Activated CD4-positive, alpha-beta T cell treated with anti-CD3 and anti-CD28 coated beads, Interleukin-2, amount 10 ng/mL, durations not matched to agents 7 days and 5 days (primary cell): ENCODE measurements around the gene ITPKC. TPM values are rescaled to one million over a fixed set of nuclear protein-coding genes. Genes with fewer than 3 reads are reported as not detected.
A peak's percentile ranks its signal among the peaks of the same experiment; 100 is the strongest.
"Not testable (repeated sequence)": the region's sequence is repeated elsewhere in the genome, so short reads cannot be mapped to it uniquely, and the experiment has no call there.

Experiments used
- CTCF ChIA-PET: fragments of 350-600 bp; sonication (Branson Sonifier 250); formaldehyde crosslinking; loops from one replicate; lab custom pipeline; 2021; ENCODE audit warnings: antibody characterized with exemption; lab: Charles Lee
- POLR2A ChIA-PET: fragments of 350-600 bp; sonication (Branson Sonifier 250); formaldehyde crosslinking; loops from one replicate; lab custom pipeline; 2021; ENCODE audit warnings: antibody characterized with exemption; lab: Charles Lee
- DNase-seq: peaks from one replicate; pipeline ENCODE4 v3.0.0-alpha.2; 2020
- H3K27ac Mint-ChIP-seq: one replicate; pipeline ENCODE4 v1.8.0; 2021; ENCODE audit warnings: mild to moderate bottlenecking, moderate library complexity, mixed read lengths
- H3K27me3 Mint-ChIP-seq: one replicate; pipeline ENCODE4 v1.8.0; 2021; ENCODE audit warnings: mixed read lengths
- H3K36me3 Mint-ChIP-seq: one replicate; pipeline ENCODE4 v1.8.0; 2021; ENCODE audit warnings: low read depth, mixed read lengths
- H3K4me1 Mint-ChIP-seq: one replicate; pipeline ENCODE4 v1.8.0; 2021; ENCODE audit warnings: mixed read lengths
- H3K4me3 Mint-ChIP-seq: one replicate; pipeline ENCODE4 v1.8.0; 2021; ENCODE audit warnings: mild to moderate bottlenecking, moderate library complexity, mixed read lengths
- H3K9me3 Mint-ChIP-seq: one replicate; pipeline ENCODE4 v1.8.0; 2021; ENCODE audit warnings: mixed read lengths
- total RNA-seq, 2 experiments: library from RNA; stranded (reverse); gene quantifications; one replicate each; pipeline ENCODE4 v1.2.3, GENCODE V29; 2021

ITPKC gene
- total RNA-seq, 2 experiments from 2014 or later = 4.8 TPM

DNA sequence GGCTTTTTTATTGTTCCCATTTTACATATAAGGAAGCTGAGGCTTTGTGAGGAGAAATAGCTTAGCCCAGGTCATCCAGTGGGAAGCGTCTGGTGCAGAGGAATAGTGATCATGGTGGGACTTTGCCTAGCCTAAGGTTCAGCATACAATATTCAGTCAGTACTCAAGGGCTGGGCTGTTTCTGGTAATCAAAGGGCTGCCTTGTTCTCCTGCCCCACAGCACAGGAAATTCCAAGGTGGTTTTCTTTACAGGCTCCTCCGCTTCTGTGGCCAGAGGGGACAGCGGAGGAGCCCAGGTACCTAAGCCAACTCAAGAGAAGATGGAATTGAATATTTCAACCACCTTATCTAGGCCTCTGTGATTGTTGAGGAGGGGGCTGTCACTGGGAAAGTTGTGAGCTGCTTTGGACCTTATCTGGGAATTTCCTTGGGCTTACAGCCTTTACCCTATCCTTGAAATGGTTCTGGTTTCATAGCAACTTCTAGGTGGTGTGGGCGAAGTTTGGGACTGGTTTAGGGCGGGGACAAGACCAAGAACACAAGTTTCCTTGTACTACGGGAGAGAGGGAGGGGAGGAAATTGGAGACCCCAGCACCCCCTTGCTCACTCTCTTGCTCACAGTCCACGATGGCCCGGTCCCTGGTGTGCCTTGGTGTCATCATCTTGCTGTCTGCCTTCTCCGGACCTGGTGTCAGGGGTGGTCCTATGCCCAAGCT is 58.2 kb downstream of the ITPKC start, which contains the start of gene MIA:
Gene MIA (plus strand): TSS at position 606 of the 716 bp plus-strand sequence. CDS start 22 bp downstream, at position 628.
- H3K36me3 Mint-ChIP-seq = peaks cover 25% of the 10 kb centered on the region

GRCh38 chr19:40775632-40776022 is 58.7 kb downstream of the ITPKC start:
- Mint-ChIP-seq H3K27me3 (no peaks in the 10 kb centered on the region), H3K4me1 (peaks cover 43% of the 10 kb centered on the region), H3K36me3 (peaks cover 27% of the 10 kb centered on the region), H3K4me3 (no peak overlapping the region), H3K27ac (peak overlapping the region; percentile 68), H3K9me3 (peaks cover 8% of the 10 kb centered on the region)
- no peak for DNase-seq
- CTCF ChIA-PET = interaction anchor here (1.0 kb wide), 1 partner anchor 354 kb away, joined by 3 read pairs; no protein-coding TSS in a partner anchor
- POLR2A ChIA-PET = no interaction called here

More for the DNA sequence above, 58.2 kb downstream of the ITPKC start, which contains the start of gene MIA:
- H3K9me3 Mint-ChIP-seq = peaks cover 8% of the 10 kb centered on the region
- peak within 1 kb of the TSS; percentile 68 for H3K27ac Mint-ChIP-seq
- POLR2A ChIA-PET = no interaction called here
- CTCF ChIA-PET = no interaction called here
- peaks cover 41% of the 10 kb centered on the region for H3K4me1 Mint-ChIP-seq
- no peak within 1 kb of the TSS for H3K4me3 Mint-ChIP-seq
- H3K27me3 Mint-ChIP-seq = no peaks in the 10 kb centered on the region
- no peak for DNase-seq

GRCh38 chr19:40776364-40776763 is 59.5 kb downstream of the ITPKC start:
- Mint-ChIP-seq H3K27ac (no peak overlapping the region), H3K4me3 (no peak overlapping the region), H3K27me3 (no peaks in the 10 kb centered on the region), H3K9me3 (peaks cover 3% of the 10 kb centered on the region), H3K4me1 (peaks cover 40% of the 10 kb centered on the region), H3K36me3 (peaks cover 24% of the 10 kb centered on the region)
- ChIA-PET CTCF (interaction anchor here (1.0 to 3.3 kb wide), 4 partner anchors 10 to 353 kb away, joined by 3 to 25 read pairs (median 13); no protein-coding TSS in a partner anchor), POLR2A (no interaction called here)
- no peak for DNase-seq

DNA sequence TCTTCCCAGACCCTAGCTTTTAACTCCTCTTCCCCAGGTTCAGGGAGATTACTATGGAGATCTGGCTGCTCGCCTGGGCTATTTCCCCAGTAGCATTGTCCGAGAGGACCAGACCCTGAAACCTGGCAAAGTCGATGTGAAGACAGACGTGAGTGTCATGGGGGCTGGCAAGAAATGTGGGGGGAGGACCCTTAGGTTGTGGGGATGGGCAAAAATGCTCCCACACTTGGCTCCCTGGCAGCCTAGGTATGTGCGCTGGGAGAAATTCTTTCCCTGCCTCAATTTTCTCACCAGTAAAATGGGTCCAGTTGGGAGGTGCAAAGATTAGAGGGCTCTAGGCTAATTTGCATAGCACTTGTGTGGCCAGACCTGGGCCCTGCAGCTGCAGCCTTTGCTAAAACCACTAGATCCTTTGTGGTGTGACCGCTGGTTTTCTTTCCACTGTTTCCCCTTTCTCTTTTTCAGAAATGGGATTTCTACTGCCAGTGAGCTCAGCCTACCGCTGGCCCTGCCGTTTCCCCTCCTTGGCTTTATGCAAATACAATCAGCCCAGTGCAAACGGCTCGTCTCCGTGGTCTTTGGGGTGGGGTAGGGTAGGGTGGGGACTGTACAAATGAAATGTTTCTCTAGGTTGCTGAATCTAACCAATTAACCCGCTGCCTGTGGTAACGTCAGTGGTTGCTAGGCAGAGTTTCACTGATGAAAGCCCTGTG is 60.2 kb downstream of the ITPKC start:
- DNase-seq = peak; percentile 96
- Mint-ChIP-seq H3K9me3 (no peaks in the 10 kb centered on the region), H3K4me1 (peaks cover 39% of the 10 kb centered on the region), H3K36me3 (peaks cover 25% of the 10 kb centered on the region), H3K27ac (peak overlapping the region; percentile 99), H3K27me3 (no peaks in the 10 kb centered on the region), H3K4me3 (peak overlapping the region; percentile 89)
- POLR2A ChIA-PET = interaction anchor here (0.5 to 2.6 kb wide), 6 partner anchors 10 to 69 kb away, joined by 3 to 10 read pairs (median 4); partner anchors contain the start of genes ACTMAP, COQ8B, EGLN2 and ITPKC
- CTCF ChIA-PET = interaction anchor here (1.2 to 3.3 kb wide), 9 partner anchors 11 to 143 kb away, joined by 4 to 25 read pairs (median 5); partner anchors contain the start of gene EGLN2

- Mint-ChIP-seq H3K27me3 (no peaks in the 10 kb centered on the region), H3K36me3 (peaks cover 27% of the 10 kb centered on the region), H3K9me3 (no peaks in the 10 kb centered on the region), H3K4me3 (peak overlapping the region; percentile 89), H3K27ac (peak overlapping the region; percentile 99), H3K4me1 (peaks cover 39% of the 10 kb centered on the region)
- ChIA-PET POLR2A (interaction anchor here (0.5 to 2.6 kb wide), 6 partner anchors 9 to 69 kb away, joined by 3 to 10 read pairs (median 4); partner anchors contain the start of genes ACTMAP, COQ8B, EGLN2 and ITPKC), CTCF (interaction anchor here (1.0 to 3.3 kb wide), 11 partner anchors 10 to 143 kb away, joined by 4 to 25 read pairs (median 5); partner anchors contain the start of gene EGLN2)
- no peak for DNase-seq
Measured at GRCh38 chr19:40777645-40777936, 60.7 kb downstream of the ITPKC start.

- Mint-ChIP-seq H3K4me3 (peak within 1 kb of the TSS; percentile 89), H3K27me3 (no peaks in the 10 kb centered on the region), H3K27ac (peak within 1 kb of the TSS; percentile 99), H3K9me3 (no peaks in the 10 kb centered on the region), H3K4me1 (peaks cover 39% of the 10 kb centered on the region), H3K36me3 (peaks cover 27% of the 10 kb centered on the region)
- CTCF ChIA-PET = interaction anchor here (1.0 to 3.3 kb wide), 11 partner anchors 9 to 144 kb away, joined by 4 to 25 read pairs (median 4); partner anchors contain the start of gene EGLN2
- POLR2A ChIA-PET = interaction anchor here (0.5 to 2.6 kb wide), 8 partner anchors 9 to 68 kb away, joined by 3 to 10 read pairs (median 4); partner anchors contain the start of genes ACTMAP, COQ8B, EGLN2 and ITPKC
- peak; percentile 100 for DNase-seq
Measured at GRCh38 chr19:40777937-40778705, 61.2 kb downstream of the ITPKC start, which contains the start of gene RAB4B. RAB4B (plus strand) TSS chr19:40778247; CDS start chr19:40778376, 129 bp downstream.

DNA sequence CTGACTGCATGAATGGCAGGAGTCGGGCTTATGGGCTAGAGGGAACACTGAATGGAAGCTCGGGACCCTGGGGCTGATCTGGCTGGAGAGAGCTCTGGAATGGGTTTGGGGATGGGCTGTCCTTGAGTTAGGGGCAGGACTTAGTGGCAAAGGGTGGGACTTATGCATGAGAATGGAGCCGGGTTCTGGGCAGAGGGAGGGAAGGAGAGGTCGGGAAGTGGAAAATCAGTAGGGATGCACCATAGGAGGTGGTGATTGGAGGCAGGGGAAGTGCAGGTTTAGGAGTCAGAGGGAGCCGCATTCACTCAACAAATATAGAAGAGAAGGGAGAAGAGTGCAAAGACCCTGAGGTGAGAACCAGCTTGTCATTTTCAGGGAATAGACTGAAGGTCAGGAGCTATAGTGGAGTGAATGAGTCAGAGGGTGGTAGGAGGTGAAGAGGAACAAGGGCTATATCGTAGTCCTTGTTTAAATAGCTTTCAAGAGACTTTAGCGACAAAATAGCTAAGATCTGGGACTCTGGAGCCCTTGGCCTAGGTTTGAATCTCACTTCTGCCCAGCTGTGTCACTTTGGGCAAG is 61.9 kb downstream of the ITPKC start:
- H3K27ac Mint-ChIP-seq = peak overlapping the region; percentile 99
- H3K4me3 Mint-ChIP-seq = peak overlapping the region; percentile 89
- no peak for DNase-seq
- H3K27me3 Mint-ChIP-seq = no peaks in the 10 kb centered on the region
- CTCF ChIA-PET = interaction anchor here (0.6 to 3.3 kb wide), 9 partner anchors 9 to 144 kb away, joined by 3 to 25 read pairs (median 7); partner anchors contain the start of gene EGLN2
- no peaks in the 10 kb centered on the region for H3K9me3 Mint-ChIP-seq
- H3K4me1 Mint-ChIP-seq = peaks cover 41% of the 10 kb centered on the region
- H3K36me3 Mint-ChIP-seq = peaks cover 29% of the 10 kb centered on the region
- POLR2A ChIA-PET = interaction anchor here (0.9 to 2.6 kb wide), 5 partner anchors 20 to 62 kb away, joined by 3 to 10 read pairs (median 5); partner anchors contain the start of genes ACTMAP, COQ8B, EGLN2 and ITPKC

DNA sequence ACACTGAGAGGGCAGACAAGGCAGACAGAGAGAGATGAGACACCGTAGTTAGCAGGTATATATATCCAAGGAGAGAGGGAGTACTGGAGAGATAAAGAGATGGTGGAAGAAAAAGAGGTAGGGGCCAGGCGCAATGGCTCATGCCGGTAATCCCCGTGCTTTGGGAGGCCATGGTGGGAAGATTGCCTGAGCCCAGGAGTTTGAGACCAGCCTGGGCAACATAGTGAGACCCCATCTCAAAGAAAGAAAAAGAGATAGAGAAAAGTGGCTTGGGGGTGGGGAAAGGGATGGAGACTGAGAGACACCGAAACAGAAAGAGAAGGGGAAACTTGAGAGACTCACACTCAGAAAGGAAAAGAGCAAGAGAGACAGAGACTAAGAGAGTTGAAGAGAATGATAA is 63.7 kb downstream of the ITPKC start:
- no peaks in the 10 kb centered on the region for H3K9me3 Mint-ChIP-seq
- peaks cover 31% of the 10 kb centered on the region for H3K36me3 Mint-ChIP-seq
- no peak for DNase-seq
- H3K4me1 Mint-ChIP-seq = peaks cover 41% of the 10 kb centered on the region
- no peaks in the 10 kb centered on the region for H3K27me3 Mint-ChIP-seq
- CTCF ChIA-PET = interaction anchor here (0.6 to 1.0 kb wide), 2 partner anchors 19 to 32 kb away, joined by 3 to 5 read pairs; no protein-coding TSS in a partner anchor
- H3K4me3 Mint-ChIP-seq = no peak overlapping the region
- POLR2A ChIA-PET = no interaction called here
- H3K27ac Mint-ChIP-seq = peak overlapping the region; percentile 27

- H3K27me3 Mint-ChIP-seq = no peaks in the 10 kb centered on the region
- no peaks in the 10 kb centered on the region for H3K9me3 Mint-ChIP-seq
- no peak overlapping the region for H3K4me3 Mint-ChIP-seq
- DNase-seq = no peak
- H3K36me3 Mint-ChIP-seq = peaks cover 30% of the 10 kb centered on the region
- ChIA-PET POLR2A (no interaction called here), CTCF (no interaction called here)
- peaks cover 42% of the 10 kb centered on the region for H3K4me1 Mint-ChIP-seq
- no peak overlapping the region for H3K27ac Mint-ChIP-seq
Measured at GRCh38 chr19:40781140-40781539, 64.2 kb downstream of the ITPKC start.

- DNase-seq = no peak
- CTCF ChIA-PET = interaction anchor here (1.5 kb wide), 1 partner anchor 23 kb away, joined by 3 read pairs; no protein-coding TSS in a partner anchor
- Mint-ChIP-seq H3K4me3 (no peak overlapping the region), H3K36me3 (peaks cover 34% of the 10 kb centered on the region), H3K27ac (no peak overlapping the region), H3K4me1 (peaks cover 27% of the 10 kb centered on the region), H3K27me3 (no peaks in the 10 kb centered on the region), H3K9me3 (no peaks in the 10 kb centered on the region)
- POLR2A ChIA-PET = no interaction called here
Measured at GRCh38 chr19:40783711-40784110, 66.8 kb downstream of the ITPKC start.

DNA sequence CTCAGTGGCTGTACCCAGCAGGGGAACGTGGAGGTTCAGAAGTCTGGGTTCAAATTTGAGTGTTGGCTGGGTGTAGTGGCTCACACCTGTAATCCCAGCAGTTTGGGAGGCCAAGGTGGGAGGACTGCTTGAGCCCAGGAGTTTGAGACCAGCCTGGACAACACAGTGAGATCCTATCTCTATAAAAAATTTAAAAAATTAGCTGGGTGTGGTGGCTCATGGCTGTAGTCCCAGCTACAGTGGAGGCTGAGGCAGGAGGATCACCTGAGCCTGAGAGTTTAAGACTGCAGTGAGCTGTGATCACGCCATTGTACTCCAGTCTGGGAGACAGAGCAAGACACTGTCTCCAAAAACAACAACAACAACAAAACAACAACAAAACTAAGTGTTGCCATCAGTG is 67.2 kb downstream of the ITPKC start:
- CTCF ChIA-PET = interaction anchor here (1.5 kb wide), 1 partner anchor 23 kb away, joined by 3 read pairs; no protein-coding TSS in a partner anchor
- POLR2A ChIA-PET, H3K27ac Mint-ChIP-seq, DNase-seq, H3K9me3 Mint-ChIP-seq, H3K27me3 Mint-ChIP-seq, H3K4me3 Mint-ChIP-seq: not testable (repeated sequence)
- Mint-ChIP-seq H3K4me1 (peaks cover 23% of the 10 kb centered on the region), H3K36me3 (peaks cover 31% of the 10 kb centered on the region)
